Breast epithelium (tissue), 3 donors: ENCODE measurements around the gene PCP2.

ENCODE experiments used
- POLR2A ChIP-seq: fragments of 450-650 bp; IDR thresholded peaks from one replicate; pipeline ENCODE4 v1.6.1; 2016; ENCODE audit warnings: antibody characterized with exemption, mild to moderate bottlenecking, moderate library complexity
- POLR2AphosphoS5 ChIP-seq, 3 donors: sonication (generic); formaldehyde crosslinking; IDR thresholded peaks; one replicate each; pipeline ENCODE4 v1.6.1; 2017; ENCODE audit warnings: antibody characterized with exemption in 3 of 3

DNA sequence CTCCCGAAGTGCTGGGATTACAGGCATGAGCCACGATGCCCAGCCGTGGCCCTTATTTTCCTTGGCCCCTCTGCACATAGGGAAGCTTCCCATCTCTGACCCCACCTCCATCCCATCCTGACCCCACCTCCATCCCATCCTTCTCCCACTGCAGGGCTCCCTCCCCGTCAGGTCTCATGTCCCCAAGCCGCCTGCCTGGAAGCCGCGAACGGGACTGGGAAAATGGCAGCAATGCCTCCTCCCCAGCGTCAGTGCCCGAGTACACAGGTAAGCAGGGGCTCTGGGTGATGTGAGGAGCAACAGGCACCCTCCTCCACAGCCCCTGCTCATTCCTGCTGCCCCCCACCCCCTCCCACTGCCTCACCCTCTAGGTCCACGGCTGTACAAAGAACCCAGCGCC lies 16.3 kb downstream of the PCP2 start:
- no peak for TF ChIP-seq POLR2AphosphoS5 (IDR thresholded peaks at IDR 0.05)
- TF ChIP-seq POLR2A: no peak
